G401.6 (cell line): ENCODE results near the gene DND1.
"Not testable (repeated sequence)": the region's sequence is repeated elsewhere in the genome, so short reads cannot be mapped to it uniquely, and the experiment has no call there.

Experiments used
- FAIRE-seq: peaks from 2 replicates; lab custom pipeline; 2012; peaks lifted over from hg19 to GRCh38; lab: Jason Lieb, UNC

The DND1 gene

GRCh38 chr5:140672455-140673186, 755 bp downstream of the DND1 start:
- FAIRE-seq = no peak

- no peak for FAIRE-seq
Observed at GRCh38 chr5:140671472-140672125, 1.8 kb downstream of the DND1 start.

GRCh38 chr5:140671035-140671434, 2.3 kb downstream of the DND1 start:
- FAIRE-seq = not testable (repeated sequence)

GRCh38 chr5:140664359-140665119, 8.8 kb downstream of the DND1 start, which contains the start of gene WDR55:
Gene WDR55 (plus strand): TSS chr5:140664904. CDS start chr5:140664913, 9 bp downstream.
- FAIRE-seq = peak; percentile 45

- FAIRE-seq = no peak
Observed at GRCh38 chr5:140664030-140664358, 9.4 kb downstream of the DND1 start.

GRCh38 chr5:140660371-140660770, 13.0 kb downstream of the DND1 start:
- FAIRE-seq = not testable (repeated sequence)

- FAIRE-seq = no peak
Observed at GRCh38 chr5:140658870-140659269, 14.5 kb downstream of the DND1 start.

GRCh38 chr5:140647042-140647419, 26.3 kb downstream of the DND1 start:
- no peak for FAIRE-seq

GRCh38 chr5:140642718-140643117, 30.7 kb downstream of the DND1 start:
- FAIRE-seq = no peak

GRCh38 chr5:140641716-140642115, 31.7 kb downstream of the DND1 start:
- no peak for FAIRE-seq

GRCh38 chr5:140639148-140639981, 34.0 kb downstream of the DND1 start, which contains the start of gene TMCO6:
Gene TMCO6 (plus strand): TSS chr5:140639451. CDS start chr5:140639528, 77 bp downstream.
- FAIRE-seq = no peak

GRCh38 chr5:140638898-140639147, 34.6 kb downstream of the DND1 start:
- FAIRE-seq = not testable (repeated sequence)

GRCh38 chr5:140637371-140638100, 35.8 kb downstream of the DND1 start:
- no peak for FAIRE-seq

- no peak for FAIRE-seq
Observed at GRCh38 chr5:140635291-140636257, 37.8 kb downstream of the DND1 start.

- FAIRE-seq = no peak
Observed at GRCh38 chr5:140634103-140634502, 39.3 kb downstream of the DND1 start.

- FAIRE-seq = no peak
Observed at GRCh38 chr5:140633501-140633900, 39.9 kb downstream of the DND1 start.

- no peak for FAIRE-seq
Observed at GRCh38 chr5:140633021-140633471, 40.3 kb downstream of the DND1 start, which contains the start of gene CD14. Gene CD14 (minus strand): TSS chr5:140633175. CDS start chr5:140633071, 104 bp downstream.

GRCh38 chr5:140632366-140633020, 40.9 kb downstream of the DND1 start:
- no peak for FAIRE-seq

GRCh38 chr5:140631831-140632365, 41.5 kb downstream of the DND1 start:
- FAIRE-seq = no peak

- FAIRE-seq = no peak
Observed at GRCh38 chr5:140631036-140631417, 42.3 kb downstream of the DND1 start.
